Activated CD8-positive, alpha-beta memory T cell treated with anti-CD3 and anti-CD28 coated beads for 4 hours (primary cell): ENCODE results near the gene CHRNA4.
"Not testable (repeated sequence)": the region's sequence is repeated elsewhere in the genome, so short reads cannot be mapped to it uniquely, and the experiment has no call there.

Experiments used
- DNase-seq, 2 donors: peaks; one replicate each; pipeline ENCODE4 v3.0.0-alpha.2; 2020; ENCODE audit warnings: low read depth in 2 of 2

The CHRNA4 gene

GRCh38 chr20:63309261-63310071 is 51.7 kb downstream of the CHRNA4 start:
- no peak for DNase-seq

DNA sequence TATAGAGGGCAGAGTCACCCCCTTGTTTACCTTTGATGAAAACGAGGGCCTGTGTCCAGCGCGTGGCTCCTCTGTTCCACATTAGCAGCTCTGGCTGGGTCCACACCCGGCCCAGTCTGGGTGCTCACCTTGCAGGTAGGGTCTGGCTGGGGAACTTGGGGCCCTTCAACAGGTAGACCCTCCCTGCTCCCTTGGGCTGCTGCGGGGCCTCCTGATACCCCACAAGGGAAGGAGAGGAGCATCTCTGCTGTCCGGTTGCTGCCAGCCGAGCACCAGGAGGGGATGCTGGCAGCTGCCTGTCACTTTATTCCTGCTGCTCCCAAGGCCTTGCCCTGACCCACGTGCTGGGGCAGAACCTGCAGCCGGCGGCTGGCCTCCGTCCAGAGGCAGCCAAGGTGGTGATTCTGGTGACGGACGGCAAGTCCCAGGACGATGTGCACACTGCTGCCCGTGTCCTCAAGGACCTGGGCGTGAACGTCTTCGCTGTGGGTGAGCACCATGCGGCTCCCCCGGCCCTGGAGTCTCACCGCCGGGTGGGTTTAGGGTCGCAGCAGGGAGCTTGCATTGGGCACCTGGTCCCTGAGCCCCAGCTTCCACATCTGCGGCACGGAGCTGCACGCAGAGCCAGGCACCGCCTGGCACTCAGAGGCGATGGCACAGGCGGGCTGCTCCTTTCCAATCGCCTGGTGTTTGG is 52.8 kb downstream of the CHRNA4 start:
- no peak for DNase-seq

DNA sequence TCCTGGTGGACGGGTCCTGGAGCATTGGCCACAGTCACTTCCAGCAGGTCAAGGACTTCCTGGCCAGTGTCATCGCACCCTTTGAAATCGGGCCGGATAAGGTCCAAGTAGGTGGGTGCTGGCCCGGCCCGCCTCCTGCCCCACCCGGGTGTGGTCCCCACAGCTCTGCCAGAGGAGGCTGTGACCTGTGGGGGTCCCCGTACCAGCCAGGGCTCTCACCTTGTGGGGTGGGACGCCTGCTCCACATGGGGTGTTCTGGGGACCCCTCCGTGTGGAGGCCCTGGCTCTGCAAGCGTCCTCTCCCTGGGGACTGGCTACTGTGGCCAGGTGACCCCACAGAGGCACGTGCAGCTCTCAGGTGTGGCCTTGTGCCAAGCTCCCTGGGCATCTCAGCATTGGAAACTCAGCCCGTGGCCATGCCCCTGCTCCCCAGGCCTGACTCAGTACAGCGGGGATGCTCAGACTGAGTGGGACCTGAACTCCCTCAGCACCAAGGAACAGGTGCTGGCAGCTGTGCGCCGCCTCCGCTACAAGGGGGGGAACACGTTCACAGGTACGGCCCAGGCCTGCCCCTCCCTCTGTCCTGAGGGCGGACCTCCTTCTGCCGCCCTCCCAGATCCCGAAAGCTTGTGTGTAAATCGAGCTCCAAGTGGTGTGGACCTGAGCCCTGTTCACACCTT is 53.5 kb downstream of the CHRNA4 start:
- DNase-seq: no peak

- DNase-seq: no peak
Observed at GRCh38 chr20:63306673-63307537, 54.2 kb downstream of the CHRNA4 start.

DNA sequence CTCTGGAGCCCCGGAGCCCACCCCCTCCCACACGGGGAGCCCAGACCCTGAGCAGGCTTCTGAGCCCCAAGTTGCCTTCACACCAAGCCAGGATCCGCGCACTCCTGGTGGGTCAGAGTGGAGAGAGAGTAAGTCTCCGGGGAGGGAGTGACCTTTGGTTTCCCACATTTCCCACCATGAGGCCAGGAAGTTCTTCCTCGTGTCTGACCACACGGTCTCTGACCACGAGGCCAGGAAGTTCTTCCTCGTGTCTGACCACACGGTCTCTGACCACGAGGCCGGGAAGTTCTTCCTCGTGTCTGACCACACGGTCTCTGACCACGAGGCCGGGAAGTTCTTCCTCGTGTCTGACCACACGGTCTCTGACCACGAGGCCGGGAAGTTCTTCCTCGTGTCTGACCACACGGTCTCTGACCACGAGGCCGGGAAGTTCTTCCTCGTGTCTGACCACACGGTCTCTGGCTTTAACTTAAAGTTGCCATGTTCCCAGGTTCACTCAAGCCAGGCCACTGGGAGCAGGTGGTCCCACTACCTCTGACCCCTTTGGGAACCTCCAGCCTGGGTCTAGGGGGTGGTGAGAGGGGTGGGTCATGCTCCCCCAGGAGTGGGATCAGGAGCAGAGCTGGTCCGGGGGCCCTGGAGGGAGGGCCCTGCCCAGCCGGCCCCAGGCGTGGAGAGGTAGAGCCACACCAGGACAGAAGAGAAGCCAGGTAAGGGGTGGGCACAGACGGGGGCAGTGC is 55.0 kb downstream of the CHRNA4 start:
- not testable (repeated sequence) for DNase-seq

DNA sequence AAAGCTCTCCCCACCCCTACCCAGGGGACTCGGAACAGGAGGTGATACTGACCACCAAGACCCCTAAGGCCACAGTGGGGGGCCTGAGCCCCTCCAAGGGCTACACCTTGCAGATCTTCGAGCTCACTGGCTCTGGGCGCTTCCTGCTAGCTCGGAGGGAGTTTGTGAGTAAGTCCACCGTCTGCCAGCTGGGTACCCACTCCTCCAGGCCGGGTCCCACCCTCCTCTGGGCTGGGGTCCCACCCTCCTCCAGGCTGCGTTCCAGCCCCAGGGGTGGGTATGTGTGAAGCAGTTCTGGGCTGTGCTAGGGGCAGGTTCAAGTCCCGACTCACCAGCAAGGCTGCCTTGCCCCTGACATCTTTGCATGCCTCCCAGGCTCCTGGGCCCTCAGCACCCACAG is 55.8 kb downstream of the CHRNA4 start:
- no peak for DNase-seq

GRCh38 chr20:63303095-63303666 is 58.0 kb downstream of the CHRNA4 start:
- no peak for DNase-seq

DNA sequence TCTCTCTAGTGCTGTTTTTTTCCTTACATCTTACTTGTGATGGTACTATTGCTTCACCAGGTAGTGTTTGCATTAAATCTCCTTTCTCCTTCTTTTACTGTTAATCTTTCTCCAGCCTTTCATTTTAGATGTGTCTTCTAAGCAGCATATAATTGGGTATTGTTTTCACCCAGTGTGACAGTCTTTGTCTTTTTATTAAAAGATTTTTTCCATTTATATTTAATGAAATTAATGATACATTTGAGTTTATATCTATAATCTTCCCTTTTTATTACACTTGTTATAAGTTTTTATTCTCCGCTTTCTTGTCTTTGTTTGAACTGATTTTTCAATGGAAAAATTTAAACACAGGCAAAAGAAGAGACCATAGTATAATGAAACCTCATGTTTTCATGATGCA is 59.5 kb downstream of the CHRNA4 start:
- DNase-seq: no peak

GRCh38 chr20:63298731-63299312 is 62.3 kb downstream of the CHRNA4 start:
- no peak for DNase-seq

- no peak for DNase-seq
Observed at GRCh38 chr20:63297796-63298572, 63.2 kb downstream of the CHRNA4 start.

- no peak for DNase-seq
Observed at GRCh38 chr20:63297371-63297781, 63.8 kb downstream of the CHRNA4 start.

DNA sequence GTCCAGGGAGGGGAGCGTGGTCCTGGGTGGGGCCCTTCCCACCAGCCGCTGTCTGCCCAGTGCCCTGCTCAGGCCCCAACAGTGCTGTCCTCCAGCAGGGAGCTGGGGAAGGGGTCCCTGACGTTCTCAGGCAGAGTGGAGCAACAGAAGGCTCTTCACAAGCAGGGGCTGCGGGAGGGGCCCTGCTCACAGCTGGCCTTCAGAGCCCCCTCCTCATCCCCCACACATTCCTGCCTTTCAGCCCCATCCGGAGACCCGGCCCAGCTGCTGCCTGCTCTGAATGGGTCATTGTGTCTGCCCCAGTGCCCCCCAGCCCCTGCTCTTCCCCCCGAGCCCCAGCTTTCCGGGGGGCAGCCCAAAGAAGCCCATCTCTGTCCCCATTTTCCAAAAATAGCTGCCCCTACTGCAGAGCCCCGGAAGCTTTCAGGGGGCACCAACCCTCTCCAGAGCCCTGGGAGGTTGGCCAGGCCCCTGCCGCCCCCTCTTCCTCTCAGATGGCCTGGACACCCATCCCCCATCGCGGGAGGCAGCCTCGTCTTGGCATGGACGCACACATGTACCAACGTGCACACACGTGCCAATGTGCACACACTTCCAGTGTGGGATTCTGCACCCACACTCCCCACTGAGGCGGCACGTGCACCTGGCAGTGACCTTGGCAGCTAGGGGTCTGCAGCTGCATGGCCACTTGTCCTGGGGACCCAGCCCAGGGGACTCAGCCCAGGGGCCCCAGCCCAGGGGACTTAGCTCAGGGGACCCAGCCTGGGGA is 64.4 kb downstream of the CHRNA4 start:
- no peak for DNase-seq

DNA sequence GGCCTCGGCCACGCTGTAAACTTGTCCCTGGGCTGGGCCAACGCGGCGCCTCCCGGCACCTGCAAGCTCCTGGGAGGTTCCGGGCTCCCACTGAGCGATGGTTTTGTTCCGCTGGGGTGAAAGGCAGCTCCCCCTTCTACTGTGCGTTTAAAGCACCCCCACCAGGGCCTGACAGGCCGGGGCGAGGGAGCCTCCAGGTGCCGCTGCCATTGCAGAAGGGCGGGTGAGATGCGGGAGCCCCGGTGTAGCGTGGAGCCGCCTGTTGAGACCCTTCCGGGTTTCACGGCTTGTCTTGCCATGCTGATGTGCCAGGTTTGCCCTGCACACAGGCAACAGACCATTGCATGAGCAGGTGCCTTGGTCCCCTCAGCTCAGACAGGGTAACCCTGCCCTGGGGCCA is 65.3 kb downstream of the CHRNA4 start:
- DNase-seq: no peak

- DNase-seq: no peak
Observed at GRCh38 chr20:63295422-63295821, 65.7 kb downstream of the CHRNA4 start.

DNA sequence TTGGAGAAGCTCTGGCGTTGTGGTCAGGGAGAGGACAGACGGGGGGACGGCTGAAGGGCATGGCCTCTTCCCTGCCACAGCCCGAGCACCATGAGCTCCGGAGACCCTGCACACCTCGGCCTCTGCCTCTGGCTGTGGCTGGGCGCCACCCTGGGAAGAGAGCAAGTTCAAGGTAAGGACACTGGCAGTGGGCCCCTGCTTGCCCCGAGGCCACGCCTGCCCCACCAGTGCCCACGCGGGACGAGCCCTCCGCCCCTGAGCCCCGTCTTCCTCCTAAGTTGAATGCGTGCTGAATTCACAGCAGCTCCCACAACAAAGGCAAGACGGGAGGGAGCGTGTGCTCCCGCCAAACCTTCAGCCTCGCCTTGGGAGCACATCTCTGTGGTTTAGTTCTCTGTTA is 66.1 kb downstream of the CHRNA4 start:
- no peak for DNase-seq

DNA sequence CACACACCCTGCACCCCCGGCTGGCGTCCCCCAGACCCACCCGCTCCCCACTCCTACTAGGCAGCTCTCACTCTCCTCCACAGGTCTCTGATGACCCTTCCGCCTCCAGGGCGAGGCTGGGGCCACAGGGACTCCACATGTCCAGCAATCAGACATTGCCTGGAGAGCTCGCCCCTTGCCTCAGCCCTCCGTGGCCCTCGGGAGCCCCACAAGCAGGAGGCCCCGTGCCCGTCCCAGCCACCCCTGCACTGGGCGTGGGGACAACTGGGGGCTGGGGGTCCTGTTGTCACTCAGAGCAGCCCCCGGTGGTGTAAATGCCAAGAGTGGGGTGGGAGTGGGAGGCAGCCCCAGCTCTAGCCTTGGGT is 66.6 kb downstream of the CHRNA4 start:
- no peak for DNase-seq

DNA sequence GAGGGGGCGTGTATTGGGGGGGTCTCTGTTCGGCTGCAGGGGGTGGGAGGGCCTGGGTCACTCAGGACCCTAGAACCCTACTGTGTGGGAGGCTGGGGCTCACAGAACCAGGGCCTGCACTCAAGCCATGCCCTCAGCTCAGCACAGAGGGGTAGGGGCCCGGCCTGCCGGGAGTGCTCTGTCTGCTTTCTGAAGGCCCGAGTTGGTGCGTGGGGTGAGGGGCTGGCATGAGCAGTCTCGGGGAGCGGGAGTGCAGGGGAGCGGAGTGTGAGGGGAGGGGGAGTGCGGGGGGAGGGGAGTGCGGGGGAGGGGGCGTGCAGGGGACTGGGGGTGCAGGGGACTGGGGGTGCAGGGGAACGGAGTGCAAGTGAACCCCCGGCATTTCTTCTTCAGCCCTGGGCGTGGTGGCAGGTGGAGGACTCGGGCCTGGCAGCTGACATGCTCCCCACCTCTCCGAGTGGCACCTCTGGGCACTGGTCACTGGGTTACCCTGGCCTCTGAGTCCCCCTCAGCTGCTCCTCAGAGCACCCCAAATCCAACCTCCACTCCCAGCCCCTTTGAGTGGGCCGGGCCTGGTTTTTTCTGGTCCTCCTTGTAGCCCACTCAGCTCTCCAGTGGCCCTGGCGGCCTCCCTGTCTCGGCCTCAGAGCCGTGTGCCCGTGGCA is 67.1 kb downstream of the CHRNA4 start:
- no peak for DNase-seq

- DNase-seq: no peak
Observed at GRCh38 chr20:63293456-63293855, 67.7 kb downstream of the CHRNA4 start.
